ENCODE results near the gene CBLN2. TPM values are rescaled to one million over a fixed set of nuclear protein-coding genes. Genes with fewer than 3 reads are reported as not detected.

CBLN2 gene
- 0.55 and 1.1 TPM in 2 replicates for total RNA-seq
- polyA plus RNA-seq, result 1.1 TPM in 2 replicates
- 1.5 and 2.0 TPM in 2 replicates for polyA plus RNA-seq (2011; cell fraction: cytosol; rRNA removed)
- polyA plus RNA-seq (2011; cell fraction: nucleus; rRNA removed), result 2.6 and 3.3 TPM in 2 replicates
- polyA plus RNA-seq (2012), result 0.48 and 1.5 TPM in 2 replicates
- polyA minus RNA-seq, result 0.73 and 1.3 TPM in 2 replicates
- polyA minus RNA-seq (2011; cell fraction: cytosol; rRNA and poly(A)+ RNA removed), result not detected
- polyA minus RNA-seq (2011; cell fraction: nucleus; rRNA and poly(A)+ RNA removed), result 0.34 and 0.48 TPM in 2 replicates
- percentile 5 among the genes with signal in this experiment for Bru-seq, nascent RNA
- percentile 6 among the genes with signal in this experiment for BruChase-seq, experiment 1, labeled RNA remaining after a 6-hour chase
- percentile 3 among the genes with signal in this experiment for BruChase-seq, experiment 2, labeled RNA remaining after a 2-hour chase
- long read RNA-seq, result 0 reads

DNA sequence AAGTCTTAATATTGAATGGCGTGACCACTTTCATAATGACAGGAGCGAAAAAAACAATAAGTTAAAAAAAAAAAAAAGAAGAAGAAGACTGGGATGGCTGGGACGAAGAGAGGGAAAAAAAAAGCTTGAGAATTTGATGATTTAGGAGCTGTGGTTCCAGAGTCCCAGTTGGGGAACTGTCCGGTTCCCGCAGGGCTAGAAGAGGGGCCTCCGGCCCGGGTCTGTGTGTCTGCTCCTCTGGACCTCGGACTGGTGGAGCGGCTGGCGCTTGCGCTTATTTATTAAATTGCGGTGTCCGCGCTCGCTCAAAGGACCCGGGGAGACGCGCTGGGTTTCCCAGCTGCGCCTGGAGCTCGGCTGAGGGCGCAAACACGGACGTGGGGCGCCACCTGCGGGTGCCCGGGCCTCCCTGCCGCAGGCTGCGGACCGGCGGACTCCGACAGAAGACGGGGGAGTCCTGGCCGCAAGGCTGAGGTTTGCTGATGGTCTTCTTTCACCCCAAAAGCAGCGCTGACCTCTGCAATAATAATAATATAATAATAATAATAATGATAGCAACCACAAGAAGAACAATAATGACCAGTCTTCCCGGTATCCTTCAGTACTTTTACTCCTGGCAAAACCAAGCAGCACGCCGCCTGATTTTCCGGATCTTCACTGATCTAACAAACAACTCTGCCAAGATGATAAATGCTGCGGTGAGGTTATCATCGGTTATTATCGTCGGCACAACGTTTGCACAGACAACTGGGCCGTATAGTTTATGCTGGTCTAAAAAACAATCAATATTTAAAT, at the start of gene CBLN2:
TSS of gene CBLN2 (minus strand) at position 251 of the 795 bp plus-strand sequence. CDS start 2,182 bp downstream, outside the sequence.
- intact Hi-C loops (cut with micrococcal nuclease) (loop anchor here (1.0 to 2.0 kb wide), 7 partner anchors 225 to 1945 kb away; no protein-coding TSS in a partner anchor), dilution Hi-C loops (cut with MboI; ENCODE audit: extremely low pct_ligation_motif_present, low sequenced_read_pairs) (no loop called here)
- DNase-seq (ENCODE audit: low read depth, low spot score) (peak; percentile 64), FAIRE-seq (no peak)
- Histone ChIP-seq H4K20me1 (replicated peaks; ENCODE audit: control insufficient read depth, extremely low read depth, insufficient read depth, low read length) (no peaks in the 10 kb centered on the region), H3K36me3 (ENCODE audit: control insufficient read depth in 2 of 2, extremely low read depth in 1 of 2, insufficient read depth in 2 of 2, low read length in 2 of 2) (no peaks in the 10 kb centered on the region), H3K27me3 (ENCODE audit: control insufficient read depth in 2 of 2, insufficient read depth in 2 of 2, low read length in 2 of 2) (peaks cover 24 to 51% of the 10 kb centered on the region in 2 experiments), H3K4me2 (ENCODE audit: insufficient read depth, low read length) (peak within 1 kb of the TSS; percentile 77), H3K4me3 (replicated peaks in 1 of 3; ENCODE audit: insufficient read depth in 1 of 3, low read depth in 1 of 3, low read length in 3 of 3) (peak within 1 kb of the TSS; percentile 24 to 58 (median 46)), H3K4me1 (ENCODE audit: control insufficient read depth, extremely low read depth, insufficient read depth, low read length) (peaks cover 16% of the 10 kb centered on the region), H3K9ac (replicated peaks; ENCODE audit: extremely low read depth, insufficient read depth, low read length) (no peak within 1 kb of the TSS), H3K27ac (ENCODE audit: insufficient read depth, low read depth, low read length) (no peak within 1 kb of the TSS), H3K79me2 (ENCODE audit: control insufficient read depth, insufficient read depth, low read length) (no peaks in the 10 kb centered on the region), H3K9me3 (replicated peaks; ENCODE audit: control insufficient read depth, insufficient read depth, low read length) (no peaks in the 10 kb centered on the region), H3K9me1 (replicated peaks; ENCODE audit: control insufficient read depth, extremely low read depth, insufficient read depth, low read length) (no peaks in the 10 kb centered on the region), H2AFZ (ENCODE audit: low read depth, low read length) (peak within 1 kb of the TSS; percentile 45)
- no peak for TF ChIP-seq JUN (IDR thresholded peaks at IDR 0.05; ENCODE audit: borderline replicate concordance, insufficient read depth, insufficient read length, low read depth)
- TF ChIP-seq MYC (IDR thresholded peaks at IDR 0.05; ENCODE audit: low read depth, low read length), result no peak
- no peak for TF ChIP-seq POLR2AphosphoS5 (IDR thresholded peaks at IDR 0.05; ENCODE audit: insufficient read depth, low read depth, low read length)
- TF ChIP-seq, protein P1, sequence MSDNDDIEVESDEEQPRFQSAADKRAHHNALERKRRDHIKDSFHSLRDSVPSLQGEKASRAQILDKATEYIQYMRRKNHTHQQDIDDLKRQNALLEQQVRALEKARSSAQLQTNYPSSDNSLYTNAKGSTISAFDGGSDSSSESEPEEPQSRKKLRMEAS (IDR thresholded peaks at IDR 0.05; ENCODE audit: insufficient read depth, insufficient read length), result no peak
- TF ChIP-seq, protein P2, sequence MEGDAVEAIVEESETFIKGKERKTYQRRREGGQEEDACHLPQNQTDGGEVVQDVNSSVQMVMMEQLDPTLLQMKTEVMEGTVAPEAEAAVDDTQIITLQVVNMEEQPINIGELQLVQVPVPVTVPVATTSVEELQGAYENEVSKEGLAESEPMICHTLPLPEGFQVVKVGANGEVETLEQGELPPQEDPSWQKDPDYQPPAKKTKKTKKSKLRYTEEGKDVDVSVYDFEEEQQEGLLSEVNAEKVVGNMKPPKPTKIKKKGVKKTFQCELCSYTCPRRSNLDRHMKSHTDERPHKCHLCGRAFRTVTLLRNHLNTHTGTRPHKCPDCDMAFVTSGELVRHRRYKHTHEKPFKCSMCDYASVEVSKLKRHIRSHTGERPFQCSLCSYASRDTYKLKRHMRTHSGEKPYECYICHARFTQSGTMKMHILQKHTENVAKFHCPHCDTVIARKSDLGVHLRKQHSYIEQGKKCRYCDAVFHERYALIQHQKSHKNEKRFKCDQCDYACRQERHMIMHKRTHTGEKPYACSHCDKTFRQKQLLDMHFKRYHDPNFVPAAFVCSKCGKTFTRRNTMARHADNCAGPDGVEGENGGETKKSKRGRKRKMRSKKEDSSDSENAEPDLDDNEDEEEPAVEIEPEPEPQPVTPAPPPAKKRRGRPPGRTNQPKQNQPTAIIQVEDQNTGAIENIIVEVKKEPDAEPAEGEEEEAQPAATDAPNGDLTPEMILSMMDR (IDR thresholded peaks at IDR 0.05; ENCODE audit: extremely low read depth in 1 of 2, insufficient read depth in 1 of 2, low read depth in 1 of 2, low read length in 2 of 2), result peak; percentile 74 to 95
- ChIA-PET CTCF (interaction anchor here (0.7 to 2.9 kb wide), 23 partner anchors 9 to 1945 kb away, joined by 3 to 94 read pairs (median 4); no protein-coding TSS in a partner anchor), POLR2A (interaction anchor here (0.6 kb wide), 1 partner anchor 701 kb away, joined by 3 read pairs; no protein-coding TSS in a partner anchor)
- no TSS peak for BruUV-seq (replicated peaks)
